Measurements from ENCODE around the gene ADAMTSL2.

ADAMTSL2 gene

DNA sequence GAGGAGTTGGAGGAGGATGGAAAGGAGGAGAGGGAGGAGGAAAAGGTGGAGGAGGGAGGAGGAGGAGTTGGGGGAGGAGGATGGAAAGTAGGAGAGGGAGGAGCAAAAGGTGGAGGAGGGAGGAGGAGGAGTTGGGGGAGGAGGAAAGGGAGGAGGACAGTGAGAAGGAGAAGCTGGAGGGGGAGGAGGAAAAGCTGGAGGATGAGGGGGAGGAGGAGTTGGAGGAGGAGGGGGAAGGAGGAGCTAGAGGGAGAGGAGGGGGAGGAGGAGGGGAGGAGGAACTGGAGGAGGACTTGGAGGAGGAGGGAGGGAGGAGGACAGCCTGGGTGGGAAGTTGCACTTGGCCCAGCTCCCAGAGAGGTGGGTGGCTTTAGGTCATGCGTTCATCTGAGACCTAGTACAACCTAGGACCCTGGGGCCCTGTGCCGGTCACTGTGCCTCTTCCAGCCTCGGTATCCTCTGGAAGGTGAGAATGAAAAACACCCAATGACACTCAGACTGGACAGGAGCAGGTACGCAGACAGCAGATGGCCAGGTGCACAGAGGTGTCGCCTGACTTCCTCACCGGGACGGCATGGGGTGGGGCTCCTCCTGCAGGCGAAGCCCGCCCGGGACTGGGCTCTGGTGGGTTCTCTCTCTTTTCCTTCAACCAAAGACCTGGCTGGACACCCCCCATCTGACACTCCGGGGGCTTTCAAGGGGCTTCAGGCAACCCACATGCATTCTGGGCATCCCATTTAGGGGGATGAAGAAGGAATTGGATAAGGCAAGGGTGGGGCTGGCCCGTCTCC lies 43.4 kb upstream of the ADAMTSL2 start:
- Histone ChIP-seq H3K27ac (ENCODE audit: low read depth, low read length) (no peak overlapping the region), H3K27me3 (ENCODE audit: low read length) (no peaks in the 10 kb centered on the region)
- TF ChIP-seq CTCF (IDR thresholded peaks at IDR 0.05; ENCODE audit: insufficient read depth, low read length, poor library complexity, severe bottlenecking), result no peak
- TF ChIP-seq EZH2phosphoT487 (conservative IDR thresholded peaks at IDR 0.05; ENCODE audit: low read length), result no peak

GRCh38 chr9:133491656-133491925 lies 42.9 kb upstream of the ADAMTSL2 start:
- H3K4me2 ChIP-seq (ENCODE audit: low read depth, low read length, poor library complexity, severe bottlenecking), result no peak overlapping the region
- no peaks in the 10 kb centered on the region for H3K36me3 ChIP-seq (ENCODE audit: low read length)
- no peaks in the 10 kb centered on the region for H4K20me1 ChIP-seq (ENCODE audit: low read depth, low read length)
- TF ChIP-seq CTCF (IDR thresholded peaks at IDR 0.05; ENCODE audit: insufficient read depth, low read length, poor library complexity, severe bottlenecking) (no peak), EZH2phosphoT487 (conservative IDR thresholded peaks at IDR 0.05; ENCODE audit: low read length) (no peak)
- no peaks in the 10 kb centered on the region for H3K79me2 ChIP-seq (ENCODE audit: insufficient read depth, low read length)
- no peaks in the 10 kb centered on the region for H3K9me2 ChIP-seq (replicated peaks; ENCODE audit: insufficient read depth, low read length)
- H3K4me3 ChIP-seq (ENCODE audit: insufficient read depth, low read length, poor library complexity, severe bottlenecking), result no peak overlapping the region
- H3K27ac ChIP-seq (ENCODE audit: low read depth, low read length), result no peak overlapping the region
- H3K9me3 ChIP-seq (ENCODE audit: insufficient read depth, low read length), result no peaks in the 10 kb centered on the region
- no peak overlapping the region for H2AFZ ChIP-seq (ENCODE audit: low read depth, low read length, severe bottlenecking)
- H3K9ac ChIP-seq (ENCODE audit: low read length), result no peak overlapping the region
- H3F3A ChIP-seq (ENCODE audit: insufficient read depth), result no peaks in the 10 kb centered on the region
- no peaks in the 10 kb centered on the region for H3K27me3 ChIP-seq (ENCODE audit: low read length)

More for the DNA sequence above, 43.4 kb upstream of the ADAMTSL2 start:
- no peaks in the 10 kb centered on the region for H3F3A ChIP-seq (ENCODE audit: insufficient read depth)
- no peak overlapping the region for H3K9ac ChIP-seq (ENCODE audit: low read length)
- H3K36me3 ChIP-seq (ENCODE audit: low read length), result no peaks in the 10 kb centered on the region
- H3K9me2 ChIP-seq (replicated peaks; ENCODE audit: insufficient read depth, low read length), result no peaks in the 10 kb centered on the region
- H3K9me3 ChIP-seq (ENCODE audit: insufficient read depth, low read length), result no peaks in the 10 kb centered on the region
- no peaks in the 10 kb centered on the region for H4K20me1 ChIP-seq (ENCODE audit: low read depth, low read length)
- H3K4me2 ChIP-seq (ENCODE audit: low read depth, low read length, poor library complexity, severe bottlenecking), result no peak overlapping the region
- H3K79me2 ChIP-seq (ENCODE audit: insufficient read depth, low read length), result no peaks in the 10 kb centered on the region
- H3K4me3 ChIP-seq (ENCODE audit: insufficient read depth, low read length, poor library complexity, severe bottlenecking), result no peak overlapping the region
- no peak overlapping the region for H2AFZ ChIP-seq (ENCODE audit: low read depth, low read length, severe bottlenecking)

DNA sequence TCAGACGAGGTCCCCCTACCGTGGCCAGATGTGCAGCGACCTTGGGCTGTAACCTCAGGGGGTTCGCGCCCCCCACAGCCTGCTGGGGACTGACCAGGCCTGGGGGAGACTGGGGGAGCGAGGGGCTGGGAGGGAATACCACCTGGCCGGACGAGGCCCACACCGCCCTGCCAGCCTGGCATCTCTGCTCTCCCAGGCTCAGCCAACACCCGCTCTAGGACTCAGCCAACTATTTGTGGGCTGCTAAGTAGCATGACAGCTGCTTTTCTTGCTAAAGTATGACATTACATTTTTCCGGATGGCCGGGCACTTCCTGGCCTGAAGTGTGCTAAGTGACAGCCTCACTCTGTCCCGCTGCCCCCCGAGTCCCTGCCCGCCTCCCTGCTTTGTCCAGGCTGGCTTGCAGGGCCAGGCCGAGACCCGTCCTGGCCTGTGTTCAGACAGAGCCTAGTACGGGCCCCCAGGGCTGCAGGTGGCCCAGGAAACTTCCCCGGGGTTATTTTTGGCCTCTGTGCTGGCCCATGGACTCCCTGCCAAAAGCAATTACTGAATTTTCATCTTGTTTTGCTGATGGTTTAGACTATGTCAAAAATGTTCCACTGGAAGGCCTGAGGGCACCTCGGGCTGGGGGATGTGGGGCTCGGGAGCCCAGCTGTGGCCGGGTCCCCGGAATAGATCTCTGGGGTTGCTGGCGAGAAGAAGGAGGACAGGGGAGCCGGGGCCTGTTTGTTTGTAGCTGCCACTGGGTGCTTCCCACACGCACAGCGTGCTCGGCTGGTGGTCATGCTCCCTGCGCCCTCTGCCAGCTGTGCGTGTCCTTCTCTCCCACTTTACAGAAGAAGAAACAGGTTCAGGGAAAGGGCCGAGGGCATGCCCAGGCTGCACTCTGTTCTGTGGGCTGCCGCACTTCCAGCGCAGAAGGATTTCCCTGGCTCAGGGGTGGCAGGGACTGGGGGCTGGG lies 42.2 kb upstream of the ADAMTSL2 start:
- Histone ChIP-seq H3K4me2 (ENCODE audit: low read depth, low read length, poor library complexity, severe bottlenecking) (no peak overlapping the region), H3K9ac (ENCODE audit: low read length) (no peak overlapping the region), H4K20me1 (ENCODE audit: low read depth, low read length) (no peaks in the 10 kb centered on the region), H3K36me3 (ENCODE audit: low read length) (no peaks in the 10 kb centered on the region), H3K9me2 (replicated peaks; ENCODE audit: insufficient read depth, low read length) (no peaks in the 10 kb centered on the region), H3K27ac (ENCODE audit: low read depth, low read length) (no peak overlapping the region), H2AFZ (ENCODE audit: low read depth, low read length, severe bottlenecking) (no peak overlapping the region), H3K27me3 (ENCODE audit: low read length) (no peaks in the 10 kb centered on the region), H3K9me3 (ENCODE audit: insufficient read depth, low read length) (no peaks in the 10 kb centered on the region), H3K79me2 (ENCODE audit: insufficient read depth, low read length) (no peaks in the 10 kb centered on the region), H3K4me3 (ENCODE audit: insufficient read depth, low read length, poor library complexity, severe bottlenecking) (no peak overlapping the region), H3F3A (ENCODE audit: insufficient read depth) (no peaks in the 10 kb centered on the region)
- TF ChIP-seq CTCF (IDR thresholded peaks at IDR 0.05; ENCODE audit: insufficient read depth, low read length, poor library complexity, severe bottlenecking) (no peak), EZH2phosphoT487 (conservative IDR thresholded peaks at IDR 0.05; ENCODE audit: low read length) (no peak)
